ENCODE results near the gene SPRED1. TPM values are rescaled to one million over a fixed set of nuclear protein-coding genes. Genes with fewer than 3 reads are reported as not detected.
A peak's percentile ranks its signal among the peaks of the same experiment; 100 is the strongest.

The SPRED1 gene
- total and polyA plus RNA-seq, 2 of the 13 experiments (the other 11 are each of a cell fraction or from before 2014, with no cell fraction given), result 3.8 to 9.6 TPM

DNA sequence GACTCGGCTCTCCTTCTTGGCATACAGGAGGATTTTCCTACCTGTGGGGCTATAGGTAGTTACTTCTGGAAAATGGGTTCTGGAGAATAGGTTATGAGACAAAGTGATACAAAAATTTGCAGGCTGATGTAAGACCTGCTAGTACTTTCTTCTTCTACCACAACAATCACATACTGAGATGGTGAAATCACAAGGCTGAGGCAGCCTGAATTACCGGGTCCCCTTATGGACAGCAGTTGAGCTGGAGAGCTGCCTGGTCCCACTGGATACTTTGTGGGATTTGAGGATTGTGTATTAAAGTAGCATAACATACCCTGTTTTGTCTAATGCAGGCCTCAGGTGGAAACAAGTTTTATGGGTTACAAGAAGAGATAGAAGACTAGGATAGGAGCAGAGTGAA is 114.8 kb downstream of the SPRED1 start:
- peaks cover 0 to 3% of the 10 kb centered on the region in 2 experiments; a peak in 2 of 5 replicates for H3K27me3 ChIP-seq (ENCODE audit: control insufficient read depth in 1 of 2, insufficient read depth in 2 of 2, low read length in 2 of 2)
- no peak overlapping the region for H3K4me2 ChIP-seq (ENCODE audit: low read depth, low read length)
- no peak overlapping the region for H3K4me3 ChIP-seq (replicated peaks in 1 of 3; ENCODE audit: insufficient read depth in 1 of 3, low read depth in 2 of 3, low read length in 3 of 3)
- no peak overlapping the region for H3K9ac ChIP-seq (ENCODE audit: insufficient read depth, low read depth, low read length)
- H2AFZ ChIP-seq (ENCODE audit: low read length), result no peak overlapping the region
- WGBS (ENCODE audit: low lambda C conversion rate), result 0% methylated on average over 2 of the region's 2 CpGs
- H3K27ac ChIP-seq (ENCODE audit: extremely low read length, insufficient read depth, low read length), result no peak overlapping the region
- no peaks in the 10 kb centered on the region for H3K9me3 ChIP-seq (ENCODE audit: low read length)
- H3K79me2 ChIP-seq (ENCODE audit: insufficient read depth, low read length), result no peaks in the 10 kb centered on the region
- ChIA-PET CTCF (ENCODE audit: low intra/inter-chr PET ratio, low total read pairs) (no interaction called here), POLR2A (no interaction called here)
- no peaks in the 10 kb centered on the region for H3K36me3 ChIP-seq (replicated peaks in 1 of 2; ENCODE audit: control insufficient read depth in 1 of 2, insufficient read depth in 2 of 2, low read length in 2 of 2)
- no peak for ATAC-seq
- in situ Hi-C loops (cut with HindIII; ENCODE audit: extremely low pct_ligation_motif_present, low pct_unique_long_range_greater_than_20kb), result no loop called here
- intact Hi-C loops (cut with micrococcal nuclease; ENCODE audit: unreplicated experiment), result no loop called here
- H4K20me1 ChIP-seq (ENCODE audit: insufficient read depth, low read length), result no peaks in the 10 kb centered on the region
- no peak for DNase-seq (ENCODE audit: low spot score)
- TF ChIP-seq SRF (IDR thresholded peaks at IDR 0.05; ENCODE audit: low read depth, low read length) (no peak), BHLHE40 (IDR thresholded peaks at IDR 0.05; ENCODE audit: low read length) (no peak)
- no TSS peak for BruUV-seq (replicated peaks)
- H3K4me1 ChIP-seq (ENCODE audit: insufficient read depth, low read length), result no peaks in the 10 kb centered on the region
- FAIRE-seq, result no peak

DNA sequence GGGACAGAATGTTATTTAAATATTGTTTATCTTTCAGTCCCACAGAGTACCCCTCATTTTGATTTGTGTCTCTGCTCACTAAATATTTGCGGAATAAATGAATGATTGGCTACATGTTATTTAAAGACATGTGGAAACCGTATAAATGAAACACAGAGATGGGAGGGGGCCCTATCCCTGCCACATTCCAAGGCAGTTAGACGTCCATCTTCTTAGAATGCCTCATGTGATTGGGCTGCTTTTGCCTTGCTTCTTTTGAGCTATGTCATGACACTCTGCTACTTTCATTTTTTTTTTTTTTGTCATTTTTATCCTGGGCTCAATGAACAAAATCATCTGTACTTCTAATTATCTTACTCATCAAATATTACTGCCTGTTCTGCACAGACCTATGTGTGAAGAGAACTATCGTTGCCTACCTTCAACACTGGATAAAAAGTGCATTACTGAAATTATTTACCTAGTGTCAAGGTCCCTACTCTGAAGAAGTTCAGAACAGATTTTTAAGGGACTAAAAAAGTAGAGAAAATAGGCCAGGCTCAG is 117.4 kb downstream of the SPRED1 start:
- ATAC-seq (no peak), FAIRE-seq (no peak), DNase-seq (ENCODE audit: low spot score) (no peak)
- POLR2A ChIA-PET, result no interaction called here
- H4K20me1 ChIP-seq (ENCODE audit: insufficient read depth, low read length), result no peaks in the 10 kb centered on the region
- in situ Hi-C loops (cut with HindIII; ENCODE audit: extremely low pct_ligation_motif_present, low pct_unique_long_range_greater_than_20kb), result no loop called here
- no peaks in the 10 kb centered on the region for H3K36me3 ChIP-seq (replicated peaks in 1 of 2; ENCODE audit: control insufficient read depth in 1 of 2, insufficient read depth in 2 of 2, low read length in 2 of 2)
- H2AFZ ChIP-seq (ENCODE audit: low read length), result no peak overlapping the region
- intact Hi-C loops (cut with micrococcal nuclease; ENCODE audit: unreplicated experiment), result no loop called here
- peaks cover 0 to 3% of the 10 kb centered on the region in 2 experiments; a peak in 2 of 5 replicates for H3K27me3 ChIP-seq (ENCODE audit: control insufficient read depth in 1 of 2, insufficient read depth in 2 of 2, low read length in 2 of 2)
- no peaks in the 10 kb centered on the region for H3K9me3 ChIP-seq (ENCODE audit: low read length)
- no peak overlapping the region for H3K9ac ChIP-seq (ENCODE audit: insufficient read depth, low read depth, low read length)
- CTCF ChIA-PET (ENCODE audit: low intra/inter-chr PET ratio, low total read pairs), result no interaction called here
- H3K79me2 ChIP-seq (ENCODE audit: insufficient read depth, low read length), result no peaks in the 10 kb centered on the region
- 16% methylated on average over 4 of the region's 4 CpGs for WGBS (ENCODE audit: low lambda C conversion rate)
- no peak for TF ChIP-seq ZNF670 (CRISPR knock-in tag; IDR thresholded peaks at IDR 0.05; ENCODE audit: borderline replicate concordance)
- peak in 1 of 2 experiments; percentile 38; a peak in 2 of 4 replicates for TF ChIP-seq MAFK (conservative IDR thresholded peaks at IDR 0.05 in 1 of 2, IDR thresholded peaks at IDR 0.05 in 1 of 2; ENCODE audit: low read length in 2 of 2)
- BruUV-seq (replicated peaks), result no TSS peak
- no peak overlapping the region for H3K4me2 ChIP-seq (ENCODE audit: low read depth, low read length)
- H3K4me3 ChIP-seq (replicated peaks in 1 of 3; ENCODE audit: insufficient read depth in 1 of 3, low read depth in 2 of 3, low read length in 3 of 3), result no peak overlapping the region
- H3K4me1 ChIP-seq (ENCODE audit: insufficient read depth, low read length), result no peaks in the 10 kb centered on the region
- H3K27ac ChIP-seq (ENCODE audit: extremely low read length, insufficient read depth, low read length), result no peak overlapping the region

All from HepG2 (cell line).